Mucosa of gallbladder (tissue), 1 donor: ENCODE results near the gene PRR7. TPM values are rescaled to one million over a fixed set of nuclear protein-coding genes. Genes with fewer than 3 reads are reported as not detected.
A peak's percentile ranks its signal among the peaks of the same experiment; 100 is the strongest.
"Not testable (repeated sequence)": the region's sequence is repeated elsewhere in the genome, so short reads cannot be mapped to it uniquely, and the experiment has no call there.

Experiments used
- DNase-seq: peaks from one replicate; pipeline ENCODE4 v3.0.0-alpha.2; 2020; ENCODE audit warnings: low spot score
- total RNA-seq: library from RNA; stranded (reverse); gene quantifications from one replicate; pipeline ENCODE4 v1.2.1, GENCODE V29; 2021
- donor health status: DM: no; HTN: no; CAD: no.

The PRR7 gene
- total RNA-seq, 1 donor from 2014 or later = 7.8 TPM

DNA sequence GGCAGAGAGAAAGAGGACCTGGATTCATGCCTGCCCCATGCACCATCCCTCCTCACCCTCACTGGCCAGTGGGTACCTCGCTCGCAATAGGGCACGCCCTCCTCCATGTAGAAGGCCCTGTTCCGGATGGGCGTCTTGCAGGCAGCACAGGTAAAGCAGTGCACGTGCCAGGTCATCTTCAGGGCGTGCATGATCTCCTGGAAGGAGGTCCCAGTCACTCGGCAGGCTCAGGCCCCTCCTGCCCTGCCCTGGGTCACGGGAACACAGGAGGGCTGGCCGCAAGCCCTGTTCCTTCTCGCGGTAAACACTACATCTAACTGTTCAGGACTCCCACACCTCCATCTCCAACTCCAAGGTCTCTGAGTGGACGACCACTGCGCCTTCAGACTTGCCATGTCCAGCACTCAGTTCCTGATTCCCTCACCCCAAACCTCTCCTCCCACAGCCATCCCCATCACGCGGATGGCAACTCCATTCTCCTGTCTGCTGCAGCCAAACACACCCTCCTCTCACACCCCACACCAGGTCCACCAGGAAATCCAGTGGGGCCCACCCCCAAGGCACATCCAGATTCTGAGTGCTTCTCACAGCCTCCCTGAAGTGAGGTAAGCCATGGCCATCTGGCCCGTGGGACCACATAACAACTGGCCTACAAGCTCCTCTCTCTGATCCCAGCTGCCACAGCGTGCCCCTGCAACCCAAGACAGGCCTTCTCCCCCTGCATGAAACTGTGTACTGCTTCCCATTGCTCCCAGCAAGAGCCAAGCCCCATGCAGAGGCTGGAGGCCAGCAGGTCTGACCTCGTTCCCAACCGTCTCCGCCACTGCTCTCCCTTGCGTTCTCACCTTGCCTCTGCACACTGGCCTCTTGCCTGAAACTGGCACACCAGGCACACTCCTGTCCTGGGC, 37.6 kb downstream of the PRR7 start:
- DNase-seq = no peak

DNA sequence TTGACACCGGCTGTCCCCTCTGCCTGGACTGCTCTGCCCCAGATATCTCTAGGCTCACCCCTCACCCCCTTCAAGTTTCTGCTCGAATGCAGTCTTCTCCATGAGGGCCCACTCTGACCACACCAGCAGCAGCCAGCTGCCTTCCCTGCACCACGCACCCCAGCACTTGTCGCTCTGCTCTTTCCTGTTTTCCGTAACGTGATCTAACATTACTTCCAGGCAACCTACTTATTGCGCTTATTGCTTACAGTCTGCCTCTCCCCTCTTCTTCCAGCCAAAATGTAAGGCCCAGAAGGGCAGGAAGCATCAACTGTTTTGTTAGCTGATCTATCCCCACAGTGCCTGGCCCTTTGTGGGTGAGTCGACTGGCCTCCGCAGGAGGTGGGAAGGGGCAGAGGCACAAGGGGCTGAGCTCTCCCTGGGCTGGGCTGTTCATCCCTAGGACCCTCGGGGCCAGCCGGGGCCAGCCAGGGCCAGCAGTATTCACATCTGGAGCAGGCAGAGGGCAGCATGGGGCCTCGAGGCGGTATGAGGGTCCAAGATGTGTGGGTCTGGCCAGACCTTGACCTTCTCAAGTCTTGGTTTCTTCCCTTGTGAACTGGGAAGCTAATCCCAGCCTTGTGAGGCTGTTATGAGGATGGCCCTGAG, 38.4 kb downstream of the PRR7 start:
- DNase-seq = no peak

DNA sequence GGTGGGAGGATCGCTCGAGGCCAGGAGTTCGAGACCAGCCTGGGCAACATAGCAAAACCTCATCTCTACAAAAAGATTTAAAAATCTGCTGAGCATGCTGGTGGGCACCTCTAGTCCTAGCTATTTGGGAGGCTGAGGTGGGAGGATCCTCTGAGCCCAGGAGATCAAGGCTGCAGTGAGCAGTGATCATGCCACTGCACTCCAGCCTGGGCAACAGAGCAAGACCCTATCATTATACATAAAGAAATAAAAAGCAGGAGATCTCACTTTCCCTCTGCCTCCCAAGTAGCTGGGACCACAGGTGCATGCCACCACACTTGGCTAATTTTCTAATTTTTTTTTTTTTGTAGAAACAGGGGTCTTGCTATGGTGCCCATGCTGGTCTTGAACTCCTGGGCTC, 39.1 kb downstream of the PRR7 start:
- not testable (repeated sequence) for DNase-seq

DNA sequence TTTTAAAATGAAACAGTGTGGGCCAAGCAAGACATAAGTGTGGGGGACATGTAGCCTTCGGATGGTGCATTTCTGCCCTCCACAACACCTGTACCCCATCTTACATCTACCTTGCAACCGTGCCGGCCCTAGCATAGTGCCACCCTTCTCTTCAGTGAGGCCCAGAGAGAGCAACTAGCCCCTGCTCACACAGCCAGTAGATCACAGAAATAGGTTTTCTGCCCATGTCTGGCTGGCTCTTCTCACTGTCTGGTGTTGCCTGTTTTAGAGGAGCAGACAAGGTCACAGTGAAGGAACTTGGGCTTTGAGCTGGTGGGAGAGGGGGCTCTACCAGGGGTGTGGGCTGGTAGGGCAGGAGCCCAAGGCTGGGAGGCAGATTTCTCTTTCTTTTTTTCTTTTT, 39.6 kb downstream of the PRR7 start:
- no peak for DNase-seq

DNA sequence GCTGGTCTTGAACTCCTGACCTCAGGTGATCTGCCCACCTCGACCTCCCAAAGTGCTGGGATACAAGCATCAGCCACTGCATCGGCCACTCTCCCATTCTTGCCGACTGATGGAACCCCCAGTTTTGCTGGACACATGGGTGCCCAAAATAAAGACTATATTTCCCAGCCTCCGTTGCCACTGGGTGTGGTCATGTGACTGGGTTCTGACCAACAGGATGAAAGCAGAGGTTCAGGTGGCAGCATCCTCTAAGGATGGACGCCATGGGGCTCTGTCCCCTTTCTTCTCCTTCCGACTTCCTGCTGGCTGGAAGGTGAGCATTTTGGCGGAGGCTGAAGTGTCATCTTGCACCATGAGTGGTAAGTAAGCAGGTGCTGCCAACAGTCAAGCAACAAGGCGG, 40.5 kb downstream of the PRR7 start:
- DNase-seq = no peak

DNA sequence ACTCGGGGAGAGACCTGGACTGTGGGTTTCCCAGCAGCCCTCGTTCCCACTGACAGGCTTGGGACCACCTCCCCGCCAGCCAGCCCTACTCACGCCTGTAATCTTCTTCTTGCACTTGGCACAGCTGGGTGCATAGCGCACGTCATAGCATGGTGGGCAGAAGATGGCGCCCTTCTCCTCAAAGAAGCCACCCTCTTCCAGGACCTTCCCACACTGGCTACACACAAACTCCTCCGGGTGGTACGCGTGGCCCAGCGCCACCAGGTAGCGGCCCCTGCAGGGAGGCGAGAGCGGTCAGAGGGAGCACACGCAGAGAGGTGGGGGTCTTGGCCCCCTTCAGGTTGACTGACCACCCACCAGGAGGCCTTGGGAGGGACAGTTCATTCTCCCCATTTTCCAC, 41.4 kb downstream of the PRR7 start:
- no peak for DNase-seq

DNA sequence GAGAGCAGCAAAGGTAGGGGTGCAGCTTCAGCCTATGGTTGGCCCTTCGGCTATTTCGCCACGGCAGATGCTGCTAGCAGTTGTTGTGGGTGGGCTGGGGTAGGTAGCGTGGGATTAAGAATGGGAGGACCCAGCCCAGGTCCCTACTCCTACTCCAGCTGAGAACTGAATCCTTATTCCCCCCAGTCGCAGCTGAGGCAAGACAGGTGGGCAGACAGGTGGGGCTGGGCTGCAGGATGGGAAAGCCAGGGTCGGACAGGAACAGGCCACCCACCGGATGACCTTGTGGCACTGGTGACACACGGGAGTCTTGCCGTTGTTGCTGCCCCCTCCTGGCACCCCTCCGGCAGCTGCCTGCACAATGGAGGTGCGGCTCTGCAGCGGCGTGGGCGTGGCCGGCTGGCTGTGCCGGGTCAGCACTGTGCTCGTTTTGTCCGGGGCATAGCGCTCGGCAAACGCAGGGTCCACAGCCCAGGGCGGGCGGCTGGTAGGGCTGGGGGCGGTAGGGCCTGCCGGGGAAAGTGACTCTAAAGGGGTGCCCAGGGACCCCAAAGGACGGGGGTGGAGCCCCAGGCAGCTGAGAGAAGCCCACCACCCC, 42.6 kb downstream of the PRR7 start:
- DNase-seq = no peak

DNA sequence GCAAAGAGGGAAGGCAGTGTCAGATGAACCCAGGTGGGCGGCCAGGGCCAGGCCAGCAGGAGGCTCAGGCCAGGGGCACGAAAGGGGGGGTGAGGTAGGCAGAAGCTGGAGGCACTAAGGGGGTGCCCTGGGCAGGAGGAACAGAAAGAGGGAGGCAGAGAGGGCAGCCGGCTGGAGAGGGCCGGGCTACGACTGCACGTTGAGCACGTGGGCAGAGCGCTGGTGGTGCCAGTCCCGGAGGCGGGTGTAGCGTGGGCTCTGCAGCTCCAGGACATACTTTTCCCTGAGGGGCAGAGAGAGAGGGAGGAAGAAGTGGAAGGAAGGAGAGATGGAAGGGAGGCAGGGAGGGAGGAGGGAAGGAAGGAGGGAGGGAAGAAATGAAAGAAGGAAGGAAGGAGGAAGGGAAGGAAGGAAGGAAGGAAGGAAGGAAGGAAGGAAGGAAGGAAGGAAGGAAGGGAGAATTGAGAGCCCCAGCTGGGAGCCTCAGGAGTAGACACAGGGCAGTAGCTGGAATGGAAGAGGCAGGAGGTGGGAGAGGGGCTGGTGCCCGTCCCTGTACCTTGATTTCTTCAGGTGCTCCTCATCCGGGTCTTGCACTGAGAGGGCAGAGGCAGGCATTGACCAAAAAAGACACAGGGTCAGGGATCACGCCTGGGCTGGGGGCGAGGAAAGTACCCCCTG, 43.8 kb downstream of the PRR7 start:
- DNase-seq = no peak

DNA sequence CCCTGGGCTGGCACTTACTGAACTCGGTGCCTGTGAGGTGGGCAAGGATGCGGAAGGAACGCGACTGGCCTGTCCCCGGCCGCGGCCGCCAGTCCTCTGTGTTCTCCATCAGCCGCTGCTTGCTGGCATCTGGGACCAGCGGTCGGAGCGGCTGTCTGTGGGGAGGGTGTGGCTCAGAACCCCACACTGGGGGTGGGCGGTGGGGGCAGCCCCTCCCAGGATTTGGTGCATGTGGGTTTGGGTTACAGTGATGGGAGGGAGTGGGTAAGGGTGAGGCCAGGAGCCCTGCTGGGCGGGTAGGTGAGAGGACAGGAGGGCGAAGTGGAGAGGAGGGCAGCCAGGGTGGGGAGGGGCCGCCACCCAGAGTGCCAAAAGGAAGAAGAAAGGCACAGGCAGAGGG, 44.4 kb downstream of the PRR7 start:
- DNase-seq = no peak

DNA sequence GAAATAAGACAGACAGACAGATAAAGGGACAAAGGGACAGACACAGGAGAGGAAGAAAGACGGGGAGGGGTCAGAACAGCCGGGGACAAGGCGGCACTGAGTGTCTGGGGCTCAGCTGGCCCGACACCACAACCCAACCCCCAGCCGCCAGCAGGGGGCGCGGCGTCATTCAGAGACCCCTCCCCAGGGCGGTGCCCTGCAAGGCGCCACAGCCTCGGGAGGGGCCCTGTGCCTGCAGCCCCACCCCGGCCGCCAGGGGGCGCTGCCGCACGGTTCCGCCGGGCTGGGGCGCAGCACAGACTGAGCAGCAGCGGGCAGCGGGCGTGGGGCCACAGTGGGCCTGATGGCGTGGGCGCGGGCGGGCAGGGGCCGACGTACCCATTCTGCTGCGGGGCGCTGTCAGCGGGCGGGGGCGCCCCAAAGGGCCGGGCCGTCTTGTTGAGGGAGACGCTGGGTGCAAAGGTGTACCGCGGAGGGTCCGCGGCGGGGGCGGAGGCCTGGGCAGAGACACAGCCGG, 44.9 kb downstream of the PRR7 start:
- no peak for DNase-seq

DNA sequence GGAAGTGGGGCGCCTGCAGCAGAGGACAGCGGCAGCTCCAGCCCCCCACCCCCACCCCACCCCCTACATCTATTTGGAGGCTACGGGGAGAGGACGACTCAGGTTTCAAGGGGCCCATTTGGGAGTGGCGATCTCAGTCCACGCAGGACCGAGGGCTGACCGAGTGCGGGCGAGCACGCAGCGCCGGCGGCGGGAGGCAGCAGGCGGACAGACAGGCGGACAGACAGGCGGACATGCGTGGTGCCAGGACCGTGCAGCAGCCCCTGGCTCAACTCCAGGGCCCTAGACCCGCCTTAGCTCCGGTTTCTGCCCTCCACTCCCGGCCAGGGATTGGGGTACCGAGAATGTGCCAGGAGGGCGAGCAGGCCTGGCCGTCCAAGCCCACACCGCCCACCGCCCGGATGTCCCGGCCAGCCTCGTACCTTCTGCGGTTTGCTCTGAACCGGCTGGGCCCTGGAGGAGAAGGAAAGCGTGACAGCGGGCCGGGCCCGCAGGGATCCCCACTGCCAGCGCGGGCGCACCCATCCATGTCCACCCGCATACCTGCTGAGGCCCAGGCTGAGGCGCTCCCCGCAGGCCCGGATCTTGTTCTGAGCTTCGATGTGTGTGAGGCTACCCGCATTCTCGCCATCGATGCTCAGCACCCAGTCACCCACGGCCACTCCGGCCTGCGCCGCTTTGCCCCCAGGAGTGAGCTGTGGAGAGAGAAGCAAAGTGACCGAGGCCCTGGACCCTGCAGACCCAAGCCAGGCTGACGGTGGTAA, 45.6 kb downstream of the PRR7 start:
- DNase-seq = no peak

DNA sequence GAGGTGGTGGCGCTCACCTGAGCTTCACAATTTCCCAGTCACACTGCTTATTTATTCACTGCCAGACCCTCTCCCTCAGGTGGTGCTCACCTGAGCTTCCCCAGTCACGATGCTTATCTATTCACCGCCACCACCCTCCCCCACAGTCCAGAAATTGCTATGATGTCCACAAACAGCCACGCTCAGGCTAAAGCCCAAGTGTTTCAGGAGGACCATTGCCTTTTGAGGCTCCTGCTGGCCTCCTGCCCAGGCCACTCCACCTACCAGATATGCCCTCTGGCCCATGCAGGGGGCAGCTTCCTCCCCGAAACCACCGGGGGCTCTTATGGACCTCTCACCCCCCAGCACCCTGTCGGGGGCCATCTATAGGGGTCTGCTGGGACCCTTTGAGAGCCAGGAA, 46.2 kb downstream of the PRR7 start:
- no peak for DNase-seq

DNA sequence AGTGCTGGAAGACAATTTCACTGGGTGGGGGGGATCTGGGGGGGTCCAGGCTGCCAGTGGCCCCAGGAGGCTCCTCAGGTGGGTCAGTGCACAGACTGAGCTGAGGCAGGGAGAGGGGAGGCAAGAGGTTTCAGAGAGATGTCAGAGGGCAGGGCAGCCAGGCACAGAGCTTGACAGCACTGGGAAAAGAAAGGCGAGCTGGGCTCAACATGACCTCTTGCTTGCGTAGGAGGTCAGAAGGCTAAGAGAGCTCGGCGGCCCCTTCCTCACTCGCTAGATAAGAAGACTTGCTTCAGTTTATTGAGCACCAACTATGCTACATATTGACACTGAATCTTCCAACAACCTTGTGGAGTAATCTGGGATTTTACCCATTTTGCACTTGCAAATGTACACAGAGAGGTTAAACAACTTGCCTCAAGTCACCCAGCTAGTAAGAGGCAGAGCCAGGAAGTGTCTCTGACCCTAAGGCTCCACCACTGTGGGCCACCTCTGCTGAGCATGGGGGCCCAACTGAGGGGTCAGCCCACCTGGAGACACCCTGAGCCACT, 47.3 kb downstream of the PRR7 start:
- DNase-seq = no peak

DNA sequence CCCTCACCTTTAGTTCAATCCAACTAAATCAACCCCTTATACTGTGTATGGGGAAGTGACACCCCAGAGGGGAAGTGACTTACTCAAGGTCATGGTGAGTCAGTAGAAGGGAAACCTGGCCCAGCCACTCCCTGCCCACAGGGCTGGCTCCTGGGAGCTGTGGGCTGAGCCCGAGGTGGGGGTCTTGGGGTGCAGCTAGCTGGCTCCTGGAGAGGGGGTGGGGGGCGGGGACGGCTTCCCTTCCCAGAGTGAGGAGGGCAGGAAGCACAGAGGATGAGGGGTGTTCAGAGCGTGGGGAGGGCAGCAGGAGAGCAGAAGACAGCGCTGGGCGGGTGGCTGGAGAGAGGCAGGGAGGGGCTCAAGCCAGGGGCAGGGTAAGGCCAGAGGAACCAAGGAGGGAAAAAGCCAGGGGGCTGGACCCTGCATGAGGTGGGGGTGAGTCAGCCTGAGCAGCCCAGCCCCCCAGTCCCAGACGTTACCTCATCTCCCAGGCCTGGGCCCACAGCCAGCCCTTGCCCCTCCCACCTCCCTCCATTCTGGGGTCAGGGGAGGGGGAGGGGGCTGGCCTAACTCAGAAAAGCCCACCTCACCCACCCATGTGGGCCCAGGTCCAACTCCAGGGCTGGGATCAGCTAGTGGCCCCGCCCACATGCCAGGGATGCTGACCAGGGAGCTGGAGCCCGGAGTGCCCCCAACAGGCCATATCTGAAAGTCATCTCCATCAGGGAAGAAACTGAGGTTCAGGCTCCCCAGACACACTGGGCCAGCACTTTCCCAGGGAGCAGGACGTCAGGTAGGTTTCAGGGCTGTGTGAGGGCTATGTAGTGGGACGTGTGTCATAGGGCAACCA, 48.0 kb downstream of the PRR7 start:
- peak; percentile 55 for DNase-seq

DNA sequence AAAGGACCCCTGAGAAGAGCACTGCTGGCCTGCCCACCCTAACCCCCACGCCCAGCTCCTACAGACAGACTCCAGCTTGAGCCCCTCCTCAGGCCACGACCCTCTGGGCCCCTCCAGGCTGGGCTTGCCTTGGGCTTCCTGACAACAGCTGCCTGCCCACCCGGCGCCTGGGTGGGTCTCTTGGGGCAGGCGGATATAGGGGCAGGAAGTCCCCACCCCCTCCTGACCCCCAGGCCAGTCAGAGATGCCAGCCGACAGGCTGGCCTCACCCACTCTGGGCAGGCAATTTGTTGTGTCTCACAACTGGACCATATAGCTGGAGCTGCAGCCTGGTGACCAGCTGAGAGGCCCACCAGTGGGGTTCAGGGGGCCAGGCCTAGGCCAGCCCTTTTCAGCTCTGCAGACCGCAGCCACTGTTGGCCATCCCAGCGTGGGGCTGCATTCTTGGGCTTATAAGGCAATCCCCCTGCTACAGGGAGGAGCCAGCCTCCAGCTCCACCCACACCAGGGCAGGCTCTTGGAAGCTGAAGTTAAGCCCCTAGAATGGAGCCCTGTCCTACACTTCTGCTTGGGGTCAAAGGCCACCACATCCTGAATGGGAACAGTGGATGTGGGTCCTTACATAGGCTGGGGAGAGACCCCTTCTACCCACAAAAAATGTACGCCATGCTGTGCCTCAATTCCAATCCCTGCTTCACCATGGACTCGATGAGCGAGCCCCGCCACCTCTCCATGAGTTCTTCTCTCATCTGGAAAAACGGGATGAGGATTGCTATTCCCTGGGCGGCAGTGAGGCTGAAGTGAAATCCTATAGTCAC, 48.8 kb downstream of the PRR7 start:
- DNase-seq = peak; percentile 62

DNA sequence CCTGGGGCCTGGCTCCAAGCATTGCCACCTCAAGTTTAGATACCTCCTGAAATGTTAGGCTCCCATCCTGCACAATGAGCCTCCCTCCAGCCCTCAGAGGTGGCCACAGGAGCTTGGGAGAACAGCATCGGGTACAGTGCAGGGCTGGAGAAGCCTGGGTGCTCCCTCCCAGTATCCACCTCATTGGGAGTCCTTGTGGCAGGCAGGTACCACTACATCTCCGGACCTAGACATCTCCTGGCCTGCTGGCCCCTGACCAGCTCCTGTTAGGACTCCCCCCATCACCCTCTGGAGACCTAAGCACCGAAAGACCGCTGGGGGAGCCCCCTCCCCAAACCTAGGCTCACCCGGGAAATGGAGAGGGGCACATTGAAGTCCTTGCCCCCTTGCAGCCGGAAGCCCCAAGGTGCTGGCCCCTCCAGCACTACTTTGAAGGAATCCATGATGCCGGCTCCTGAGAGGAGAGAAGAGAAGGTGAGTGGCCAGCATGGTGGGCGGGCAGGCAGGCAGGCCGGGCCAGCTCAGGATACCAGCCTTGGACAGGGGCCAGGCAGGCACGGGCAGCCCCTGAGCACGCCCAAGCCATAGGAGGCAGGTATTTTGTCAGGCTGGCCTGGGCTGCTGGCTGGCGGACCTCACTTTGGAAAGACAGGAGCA, 49.6 kb downstream of the PRR7 start:
- no peak for DNase-seq

DNA sequence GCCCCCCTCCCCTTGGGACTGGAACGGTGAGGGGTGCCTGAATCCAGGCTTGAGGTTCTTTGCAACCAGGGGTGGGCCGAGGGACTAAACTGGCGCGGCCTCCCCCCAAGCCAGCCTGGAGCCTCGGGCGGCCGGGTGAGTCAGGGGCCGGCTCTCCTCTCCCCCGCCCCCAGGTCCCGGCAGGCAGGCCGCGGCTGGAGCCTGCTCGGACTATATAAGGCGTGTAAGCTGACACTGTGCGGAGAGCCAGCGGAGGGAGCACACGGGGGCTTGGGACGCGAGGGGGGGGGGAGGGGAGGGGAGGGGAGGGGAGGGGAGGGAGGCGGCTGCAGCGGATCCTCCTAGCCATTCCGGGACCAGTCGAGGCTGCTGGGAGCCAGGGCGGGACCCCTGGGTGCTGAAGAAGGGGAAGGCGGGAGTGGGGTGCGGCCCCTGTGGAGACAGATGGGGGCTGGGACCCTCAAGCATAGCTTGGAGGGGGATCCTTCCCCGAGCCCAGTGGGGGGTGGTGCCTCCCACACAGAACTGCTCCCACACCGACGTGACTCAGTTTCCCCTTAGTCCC, 50.2 kb downstream of the PRR7 start:
- peak; percentile 64 for DNase-seq

DNA sequence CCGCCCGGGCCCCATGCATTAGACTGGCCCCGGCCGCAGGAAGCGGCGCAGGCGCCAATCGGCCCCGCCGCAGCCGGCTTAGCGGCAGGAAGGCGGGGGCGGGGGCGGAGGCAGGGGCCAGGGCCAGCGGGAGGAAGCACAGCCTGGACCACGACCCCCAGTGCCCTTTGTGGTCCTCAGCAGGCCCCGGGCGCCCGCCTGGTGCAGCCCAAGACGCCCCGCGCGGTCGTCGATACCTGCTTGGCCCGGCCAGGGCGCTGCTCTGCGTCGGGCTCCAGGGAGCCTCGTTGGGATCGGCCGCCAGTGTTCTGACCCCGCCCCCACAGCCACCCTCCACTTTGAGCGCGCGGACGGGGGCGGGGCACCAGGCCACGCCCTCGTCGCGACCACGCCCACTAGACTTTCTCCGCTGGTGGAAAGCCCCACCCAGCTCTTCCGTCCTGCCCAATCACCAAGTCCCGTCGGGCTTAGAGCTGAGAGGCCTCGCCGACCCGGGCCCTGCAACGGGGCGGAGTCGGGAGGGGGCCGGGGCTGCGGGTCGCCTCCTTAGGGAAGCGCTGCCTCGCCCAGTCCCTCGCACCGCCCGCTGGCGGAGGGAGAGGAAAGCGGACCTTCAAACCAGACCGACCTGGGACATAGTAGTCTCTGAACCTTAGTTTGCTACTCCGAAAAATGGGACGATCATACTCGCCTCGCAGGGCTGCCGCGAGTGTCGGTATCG, 50.8 kb downstream of the PRR7 start, which contains the start of gene PDLIM7:
TSS of gene PDLIM7 (minus strand) at position 313 of the 721 bp plus-strand sequence. CDS start 1,092 bp downstream, outside the sequence.
- DNase-seq = peak; percentile 96
